Activated CD8-positive, alpha-beta T cell treated with anti-CD3 and anti-CD28 coated beads for 36 hours (primary cell): ENCODE measurements around the gene FN1. TPM values are rescaled to one million over a fixed set of nuclear protein-coding genes. Genes with fewer than 3 reads are reported as not detected.

Source experiments
- ATAC-seq: fragments of 200-7000 bp; cut with Tn5 transposase; one replicate; pipeline ENCODE4 v1.10.0; 2021; ENCODE audit warnings: mild to moderate bottlenecking, moderate library complexity
- CTCF ChIA-PET: fragments of 350-600 bp; sonication (Branson Sonifier 250); formaldehyde crosslinking; loops from one replicate; lab custom pipeline; 2021; ENCODE audit warnings: antibody characterized with exemption; lab: Charles Lee
- POLR2A ChIA-PET: fragments of 350-600 bp; sonication (Branson Sonifier 250); formaldehyde crosslinking; loops from one replicate; lab custom pipeline; 2021; ENCODE audit warnings: antibody characterized with exemption; lab: Charles Lee
- DNase-seq: peaks from one replicate; pipeline ENCODE4 v3.0.0-alpha.2; 2020
- H3K27ac Mint-ChIP-seq: one replicate; pipeline ENCODE4 v1.8.0; 2021; ENCODE audit warnings: mild to moderate bottlenecking, mixed read lengths
- H3K27me3 Mint-ChIP-seq: one replicate; pipeline ENCODE4 v1.8.0; 2021; ENCODE audit warnings: mixed read lengths
- H3K36me3 Mint-ChIP-seq: one replicate; pipeline ENCODE4 v1.8.0; 2021; ENCODE audit warnings: low read depth, mixed read lengths
- H3K4me1 Mint-ChIP-seq: one replicate; pipeline ENCODE4 v1.8.0; 2021; ENCODE audit warnings: low read depth, mixed read lengths
- H3K4me3 Mint-ChIP-seq: one replicate; pipeline ENCODE4 v1.8.0; 2021; ENCODE audit warnings: mild to moderate bottlenecking, moderate library complexity, mixed read lengths
- H3K9me3 Mint-ChIP-seq: one replicate; pipeline ENCODE4 v1.8.0; 2021; ENCODE audit warnings: mixed read lengths
- intact Hi-C: fragments of 100-400 bp; cut with micrococcal nuclease; formaldehyde crosslinking; loops from one replicate; pipeline ENCODE4 v1.10.0; 2022
- total RNA-seq, 2 experiments: library from RNA; stranded (reverse); gene quantifications; one replicate each; pipeline ENCODE4 v1.2.3, GENCODE V29; 2021
- TF ChIP-seq, protein P1 (sequence below): fragments of 200-600 bp; IDR thresholded peaks from one replicate; pipeline ENCODE4 v1.8.0; 2022; ENCODE audit warnings: antibody characterized with exemption, mild to moderate bottlenecking

FN1 gene
- total RNA-seq, 2 experiments from 2014 or later, result 0.11 TPM; not detected in 1

DNA sequence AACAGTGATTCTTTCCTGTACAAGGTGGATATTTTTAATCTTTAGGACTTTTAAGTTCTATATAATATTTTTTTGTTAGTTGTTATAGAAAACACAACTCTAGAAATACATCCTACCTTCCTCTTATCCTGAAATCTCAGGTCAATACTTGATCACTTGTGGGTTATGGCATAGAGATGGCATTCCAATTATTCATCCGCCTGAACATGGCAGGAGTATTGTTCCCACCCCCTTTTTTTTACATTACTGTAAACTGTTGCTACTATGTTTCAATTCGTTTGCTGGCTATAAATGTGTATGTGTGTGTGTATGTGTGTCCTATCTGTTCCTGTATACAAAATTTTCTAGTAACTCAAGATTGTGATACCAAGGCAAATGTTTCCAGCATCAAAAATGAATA, 43.3 kb upstream of the FN1 start:
- no peak for DNase-seq
- ATAC-seq, result no peak
- H3K4me1 Mint-ChIP-seq, result no peaks in the 10 kb centered on the region
- ChIA-PET CTCF (no interaction called here), POLR2A (no interaction called here)
- peaks cover 6% of the 10 kb centered on the region for H3K27me3 Mint-ChIP-seq
- no peaks in the 10 kb centered on the region for H3K36me3 Mint-ChIP-seq
- H3K27ac Mint-ChIP-seq, result no peak overlapping the region
- intact Hi-C loops, result no loop called here
- H3K4me3 Mint-ChIP-seq, result no peak overlapping the region
- no peaks in the 10 kb centered on the region for H3K9me3 Mint-ChIP-seq
- TF ChIP-seq, protein P1, sequence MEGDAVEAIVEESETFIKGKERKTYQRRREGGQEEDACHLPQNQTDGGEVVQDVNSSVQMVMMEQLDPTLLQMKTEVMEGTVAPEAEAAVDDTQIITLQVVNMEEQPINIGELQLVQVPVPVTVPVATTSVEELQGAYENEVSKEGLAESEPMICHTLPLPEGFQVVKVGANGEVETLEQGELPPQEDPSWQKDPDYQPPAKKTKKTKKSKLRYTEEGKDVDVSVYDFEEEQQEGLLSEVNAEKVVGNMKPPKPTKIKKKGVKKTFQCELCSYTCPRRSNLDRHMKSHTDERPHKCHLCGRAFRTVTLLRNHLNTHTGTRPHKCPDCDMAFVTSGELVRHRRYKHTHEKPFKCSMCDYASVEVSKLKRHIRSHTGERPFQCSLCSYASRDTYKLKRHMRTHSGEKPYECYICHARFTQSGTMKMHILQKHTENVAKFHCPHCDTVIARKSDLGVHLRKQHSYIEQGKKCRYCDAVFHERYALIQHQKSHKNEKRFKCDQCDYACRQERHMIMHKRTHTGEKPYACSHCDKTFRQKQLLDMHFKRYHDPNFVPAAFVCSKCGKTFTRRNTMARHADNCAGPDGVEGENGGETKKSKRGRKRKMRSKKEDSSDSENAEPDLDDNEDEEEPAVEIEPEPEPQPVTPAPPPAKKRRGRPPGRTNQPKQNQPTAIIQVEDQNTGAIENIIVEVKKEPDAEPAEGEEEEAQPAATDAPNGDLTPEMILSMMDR, result no peak

DNA sequence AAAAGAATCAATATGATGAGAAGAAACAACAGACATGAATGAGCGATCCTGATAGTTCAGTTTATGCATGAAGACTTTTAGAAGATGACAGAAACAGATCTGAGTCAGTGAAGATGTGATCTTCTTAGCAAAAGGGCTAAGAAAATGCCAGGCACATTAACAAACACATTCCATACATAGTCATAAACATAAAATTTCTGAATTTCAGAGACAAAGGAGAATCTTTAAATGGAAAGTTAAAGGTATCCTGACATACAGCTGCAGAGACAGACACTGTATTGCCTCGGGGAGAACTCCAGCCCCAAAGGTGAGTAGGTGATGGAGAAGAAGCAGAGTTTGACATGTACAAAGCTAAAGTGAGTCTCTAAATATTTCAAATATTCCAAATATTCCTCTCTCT, 40.6 kb upstream of the FN1 start:
- peaks cover 7% of the 10 kb centered on the region for H3K27me3 Mint-ChIP-seq

DNA sequence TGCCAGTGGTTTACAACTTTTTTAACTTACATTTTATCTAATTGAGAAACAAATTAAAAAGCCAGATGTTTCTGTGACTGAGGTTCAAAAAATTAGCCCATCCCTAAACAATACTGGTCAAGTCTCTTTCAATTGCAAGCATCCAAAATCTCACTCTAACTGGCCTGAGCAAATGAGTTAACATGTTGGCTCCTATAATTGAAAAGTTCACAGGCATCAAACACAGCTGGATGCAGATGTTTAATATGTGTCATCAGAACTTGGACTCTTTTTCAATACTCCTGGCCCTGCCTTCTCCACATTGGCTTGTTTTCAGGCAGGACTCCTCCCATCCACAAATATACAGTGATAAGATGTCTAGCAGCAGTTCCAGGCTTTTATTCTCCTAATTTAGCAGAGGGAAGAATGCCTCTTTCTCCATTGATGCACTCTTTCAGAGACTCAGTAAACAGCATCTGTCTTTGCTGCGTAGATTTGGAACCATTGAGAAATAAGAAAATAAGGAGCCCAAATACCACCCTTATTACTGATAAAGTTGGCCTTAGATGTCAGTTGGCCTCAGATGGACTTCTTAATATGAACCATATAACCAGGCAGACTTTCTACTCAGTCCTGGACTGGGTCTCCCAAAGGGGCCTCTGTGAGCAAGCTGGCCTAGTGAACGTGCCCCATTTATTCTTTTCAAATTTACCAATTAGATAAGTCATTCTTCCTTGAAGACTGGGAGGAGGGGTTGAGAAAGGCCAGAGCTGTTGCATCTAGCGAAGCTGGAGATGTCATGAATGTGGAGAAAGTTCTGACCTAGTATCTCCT, 30.4 kb upstream of the FN1 start:
- ATAC-seq (no peak), DNase-seq (no peak)
- H3K27me3 Mint-ChIP-seq, result peaks cover 12% of the 10 kb centered on the region
- no peaks in the 10 kb centered on the region for H3K36me3 Mint-ChIP-seq
- H3K27ac Mint-ChIP-seq, result no peak overlapping the region
- TF ChIP-seq, protein P1, result no peak
- POLR2A ChIA-PET, result interaction anchor here (0.5 kb wide), 1 partner anchor 528 kb away, joined by 4 read pairs; no protein-coding TSS in a partner anchor
- H3K9me3 Mint-ChIP-seq, result no peaks in the 10 kb centered on the region
- no peak overlapping the region for H3K4me3 Mint-ChIP-seq
- CTCF ChIA-PET, result interaction anchor here (2.2 kb wide), 1 partner anchor 12 kb away, joined by 8 read pairs; no protein-coding TSS in a partner anchor
- intact Hi-C loops, result no loop called here
- H3K4me1 Mint-ChIP-seq, result no peaks in the 10 kb centered on the region

More for the DNA sequence above, 40.6 kb upstream of the FN1 start:
- TF ChIP-seq, protein P1, result no peak
- Mint-ChIP-seq H3K4me3 (no peak overlapping the region), H3K27ac (no peak overlapping the region), H3K36me3 (no peaks in the 10 kb centered on the region), H3K9me3 (no peaks in the 10 kb centered on the region), H3K4me1 (no peaks in the 10 kb centered on the region)
- ChIA-PET POLR2A (no interaction called here), CTCF (no interaction called here)
- DNase-seq, result no peak
- intact Hi-C loops, result no loop called here
- no peak for ATAC-seq

DNA sequence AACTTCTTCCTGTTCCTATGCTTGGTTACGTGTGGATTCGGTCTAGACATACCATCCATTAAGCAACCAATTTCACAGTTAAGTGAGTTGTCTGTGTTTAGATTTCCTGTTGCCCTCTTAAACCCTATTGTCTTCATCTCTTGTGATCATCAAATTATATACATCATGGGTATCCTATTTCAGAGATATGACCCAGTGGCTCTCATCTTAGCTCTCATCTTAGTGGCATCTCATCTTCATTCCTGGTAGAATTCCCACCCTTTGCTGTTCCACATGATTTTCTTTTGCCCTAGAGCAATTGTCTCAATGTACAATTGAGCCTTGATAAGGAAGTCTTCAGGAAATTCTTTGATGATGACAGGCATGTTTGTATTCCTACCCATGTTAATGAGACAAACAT, 29.4 kb upstream of the FN1 start:
- CTCF ChIA-PET, result interaction anchor here (2.2 kb wide), 1 partner anchor 11 kb away, joined by 8 read pairs; no protein-coding TSS in a partner anchor
- no peak overlapping the region for H3K4me3 Mint-ChIP-seq
- intact Hi-C loops, result no loop called here
- DNase-seq (no peak), ATAC-seq (no peak)
- peaks cover 14% of the 10 kb centered on the region for H3K27me3 Mint-ChIP-seq
- POLR2A ChIA-PET, result interaction anchor here (0.5 kb wide), 1 partner anchor 529 kb away, joined by 4 read pairs; no protein-coding TSS in a partner anchor
- H3K36me3 Mint-ChIP-seq, result no peaks in the 10 kb centered on the region
- TF ChIP-seq, protein P1, result no peak
- H3K4me1 Mint-ChIP-seq, result no peaks in the 10 kb centered on the region
- no peaks in the 10 kb centered on the region for H3K9me3 Mint-ChIP-seq
- no peak overlapping the region for H3K27ac Mint-ChIP-seq
